ENCODE measurements around the gene PDZD2. TPM values are rescaled to one million over a fixed set of nuclear protein-coding genes. Genes with fewer than 3 reads are reported as not detected.

The PDZD2 gene
- total and polyA plus RNA-seq, 11 donors: 28.3 to 116 (median 80.6) TPM

GRCh38 chr5:31692561-31693221 is 53.8 kb downstream of the PDZD2 start:
- intact Hi-C loops (cut with DNase I): no loop called here
- H3K4me3 ChIP-seq: peak overlapping the region in 1 of 12 donors; percentile 15
- ATAC-seq (peak; percentile 76 to 92 (median 88)), DNase-seq (peak; percentile 62 to 90 (median 76))
- no peaks in the 10 kb centered on the region for H3K27me3 ChIP-seq
- H3K27ac ChIP-seq: peak overlapping the region; percentile 58 to 87 (median 76)
- TF ChIP-seq CTCF (IDR thresholded peaks at IDR 0.05) (no peak), POLR2A (IDR thresholded peaks at IDR 0.05) (no peak)
- 44 to 52% (median 51%) methylated on average over 11 to 17 of the region's 17 CpGs for WGBS, 4 donors
- H3K36me3 ChIP-seq: no peaks in the 10 kb centered on the region
- no peaks in the 10 kb centered on the region for H3K9me3 ChIP-seq
- peaks cover 0 to 37% (median 16%) of the 10 kb centered on the region in 12 donors for H3K4me1 ChIP-seq

GRCh38 chr5:31698673-31699072 is 59.7 kb downstream of the PDZD2 start:
- H3K4me3 ChIP-seq: no peak overlapping the region
- peaks cover 0 to 32% (median 14%) of the 10 kb centered on the region in 12 donors for H3K4me1 ChIP-seq
- H3K9me3 ChIP-seq: no peaks in the 10 kb centered on the region
- ATAC-seq (no peak), DNase-seq (no peak)
- no peaks in the 10 kb centered on the region for H3K27me3 ChIP-seq
- 81 to 92% (median 86%) methylated on average over 7 of the region's 7 CpGs for WGBS, 4 donors
- no peaks in the 10 kb centered on the region for H3K36me3 ChIP-seq
- intact Hi-C loops (cut with DNase I): no loop called here
- no peak overlapping the region for H3K27ac ChIP-seq
- TF ChIP-seq CTCF (IDR thresholded peaks at IDR 0.05) (no peak), POLR2A (IDR thresholded peaks at IDR 0.05) (no peak)

DNA sequence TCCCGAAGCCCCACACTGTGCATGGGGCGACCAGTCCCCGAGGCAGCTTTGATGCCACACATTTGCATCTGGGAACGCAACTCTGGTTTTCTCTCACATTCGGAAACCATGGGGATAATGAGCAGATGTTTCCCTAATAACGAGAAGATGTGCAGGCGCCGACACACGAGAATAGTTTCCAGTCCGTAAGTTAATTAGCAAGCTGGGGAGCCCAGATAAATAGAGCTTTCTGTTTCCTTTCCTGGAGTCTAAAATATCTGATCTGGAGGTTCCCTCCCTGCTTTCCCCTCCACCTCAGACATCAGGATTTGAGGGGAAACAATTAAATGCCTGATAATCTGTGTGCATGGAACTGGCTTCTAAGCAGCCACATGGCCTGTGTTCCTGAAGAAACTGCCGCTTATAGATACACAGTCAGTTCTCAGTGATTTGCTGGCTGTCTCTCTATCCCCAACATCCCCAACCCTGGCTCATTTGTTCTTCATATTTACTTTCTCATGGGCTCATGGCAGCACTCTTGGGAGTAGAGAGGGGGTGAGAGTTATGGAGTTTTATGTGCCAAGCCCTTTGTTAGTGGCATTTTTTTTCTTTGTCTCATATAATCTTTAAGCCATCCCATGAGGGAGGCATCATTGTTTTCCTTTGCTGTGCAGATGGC is 62.8 kb downstream of the PDZD2 start:
- ATAC-seq (peak in 2 of 4 donors; percentile 18 to 31), DNase-seq (no peak)
- Histone ChIP-seq H3K27ac (peak overlapping the region in 6 of 12 donors; percentile 25 to 53 (median 38)), H3K4me3 (no peak overlapping the region), H3K36me3 (no peaks in the 10 kb centered on the region), H3K4me1 (peaks cover 0 to 30% (median 14%) of the 10 kb centered on the region in 12 donors), H3K27me3 (no peaks in the 10 kb centered on the region), H3K9me3 (no peaks in the 10 kb centered on the region)
- 38 to 53% (median 44%) methylated on average over 11 of the region's 11 CpGs for WGBS, 4 donors
- no peak for TF ChIP-seq CTCF (IDR thresholded peaks at IDR 0.05)
- TF ChIP-seq POLR2A (IDR thresholded peaks at IDR 0.05): no peak
- intact Hi-C loops (cut with DNase I): no loop called here

GRCh38 chr5:31702712-31703111 is 63.8 kb downstream of the PDZD2 start:
- peak in 2 of 5 donors; percentile 22 to 23 for DNase-seq
- Histone ChIP-seq H3K9me3 (no peaks in the 10 kb centered on the region), H3K36me3 (no peaks in the 10 kb centered on the region), H3K27me3 (no peaks in the 10 kb centered on the region), H3K27ac (peak overlapping the region in 4 of 12 donors; percentile 26 to 53 (median 38)), H3K4me3 (no peak overlapping the region), H3K4me1 (peaks cover 0 to 25% (median 13%) of the 10 kb centered on the region in 12 donors)
- intact Hi-C loops (cut with DNase I): no loop called here
- no peak for TF ChIP-seq POLR2A (IDR thresholded peaks at IDR 0.05)
- TF ChIP-seq CTCF (IDR thresholded peaks at IDR 0.05): no peak
- peak in 3 of 4 donors; percentile 29 to 54 (median 38) for ATAC-seq
- WGBS, 4 donors: 53 to 73% (median 68%) methylated on average over 2 of the region's 2 CpGs

Measured in heart left ventricle (tissue), 16 donors.